Fibroblast of skin of left quadriceps (primary cell): ENCODE measurements around the gene ACTG2.
"Not testable (repeated sequence)": the region's sequence is repeated elsewhere in the genome, so short reads cannot be mapped to it uniquely, and the experiment has no call there.

Source experiments
- DNase-seq, 2 experiments: peaks; one replicate each; pipeline ENCODE4 v3.0.0-alpha.2; 2013; ENCODE audit warnings: low read depth in 2 of 2

ACTG2 gene

DNA sequence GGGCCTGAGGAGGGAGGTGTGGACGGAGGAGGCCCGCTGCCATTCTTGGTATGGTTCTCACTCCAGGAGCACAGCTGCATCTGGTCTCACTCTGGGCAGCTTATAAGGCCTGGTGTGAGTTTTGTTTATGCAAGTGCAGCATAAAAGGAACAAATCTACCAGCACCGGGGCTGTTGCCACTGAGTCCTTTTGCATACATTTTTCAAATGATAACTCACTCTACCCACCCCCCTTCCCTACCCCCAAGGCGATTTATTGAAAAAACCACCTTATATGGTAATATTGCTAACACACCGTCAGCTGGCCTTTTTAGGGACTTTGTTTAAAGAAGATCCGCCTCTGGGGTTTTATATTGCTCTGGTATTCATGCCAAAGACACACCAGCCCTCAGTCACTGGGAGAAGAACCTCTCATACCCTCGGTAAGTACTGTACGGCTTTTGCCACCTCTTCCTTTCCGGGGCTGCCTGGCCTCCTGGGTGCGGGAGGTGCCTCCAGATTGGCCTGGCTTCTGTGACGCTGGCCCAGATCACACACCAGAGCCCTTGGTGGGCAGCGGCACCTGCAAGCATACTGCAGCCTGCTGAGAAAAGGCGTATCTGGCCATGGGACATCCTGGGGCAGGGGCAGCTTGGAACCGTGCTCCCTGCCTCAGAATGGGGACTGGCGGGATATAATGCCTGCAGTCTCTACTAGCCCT is at the start of gene ACTG2:
ACTG2 (plus strand) TSS at position 378 of the 699 bp plus-strand sequence. CDS start 8,304 bp downstream, outside the sequence.
- DNase-seq: peak; percentile 22 to 37

DNA sequence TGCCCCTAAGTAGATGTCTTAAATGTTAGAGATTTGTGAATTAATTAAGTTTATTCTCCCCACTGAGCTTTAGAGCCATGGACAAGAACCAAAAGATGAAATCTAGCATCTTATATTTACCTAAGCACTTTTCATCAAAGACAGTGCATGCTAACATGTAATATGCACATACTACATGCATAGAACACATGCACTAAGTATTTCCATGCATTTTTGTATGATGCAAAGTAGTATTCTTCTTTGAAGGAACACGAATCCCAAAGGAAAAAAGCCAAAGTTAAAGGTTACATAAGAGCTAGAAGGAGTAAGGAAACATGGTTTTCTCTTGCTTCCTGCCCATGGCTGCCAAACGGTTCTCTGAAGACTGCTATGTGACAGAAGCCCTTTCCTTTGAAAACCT is 48.7 kb upstream of the ACTG2 start:
- DNase-seq: no peak

DNA sequence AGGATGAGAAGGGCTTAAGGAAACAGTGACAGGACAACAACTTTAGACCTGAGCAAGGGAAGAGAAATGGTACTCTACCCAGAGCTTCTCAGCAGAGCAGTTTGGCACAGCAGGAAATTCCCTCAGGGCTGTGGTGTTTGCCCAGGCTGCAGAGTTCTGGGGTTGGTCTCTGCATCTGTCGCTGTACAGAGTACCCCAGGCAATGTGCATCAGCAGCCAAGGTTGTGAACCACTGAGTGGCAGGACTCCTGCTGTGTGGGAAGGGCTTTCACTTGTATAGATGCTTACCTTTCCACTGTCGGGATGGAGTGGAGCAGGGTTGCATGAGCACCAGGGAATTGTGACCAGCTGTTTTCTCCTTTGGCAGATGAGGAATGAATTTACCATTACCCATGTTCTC is 42.8 kb upstream of the ACTG2 start:
- no peak for DNase-seq

DNA sequence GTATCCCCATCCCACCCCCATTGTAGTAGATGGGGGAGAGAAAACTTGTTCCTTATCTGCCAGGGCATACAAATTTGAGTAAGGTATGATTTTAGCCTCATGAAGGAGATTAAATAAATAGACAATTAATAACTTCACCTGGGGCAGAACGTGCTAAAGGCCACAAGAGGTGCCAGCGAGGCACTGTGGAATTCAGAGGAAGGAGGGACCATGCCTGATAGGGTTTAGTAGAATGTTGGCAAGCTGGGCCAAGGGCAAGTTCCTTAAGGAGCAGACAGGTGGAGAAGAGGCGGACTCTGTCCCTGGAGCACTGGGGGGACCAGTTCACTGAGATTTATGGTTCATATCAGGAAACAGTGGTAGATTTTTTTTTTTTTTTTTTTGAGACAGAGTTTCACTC is 41.5 kb upstream of the ACTG2 start:
- no peak for DNase-seq

DNA sequence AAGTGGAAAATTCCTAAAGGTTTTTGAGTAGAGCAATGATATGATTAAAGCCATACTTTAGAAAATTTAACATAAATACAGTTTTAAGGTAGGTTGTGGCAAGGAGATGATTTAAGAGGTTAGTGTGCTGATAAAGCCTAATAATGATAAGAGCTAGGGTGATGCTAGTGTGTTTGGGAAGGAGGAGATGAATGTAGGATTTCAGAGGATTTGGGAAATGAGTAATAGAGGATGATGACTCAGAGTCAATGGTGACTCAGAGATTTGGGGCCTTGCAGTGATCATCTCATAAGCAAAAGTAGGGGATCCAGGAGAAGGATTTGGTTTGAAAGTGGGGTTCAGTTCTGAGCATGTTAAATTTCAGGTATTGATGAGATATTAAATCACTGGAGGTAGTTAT is 40.8 kb upstream of the ACTG2 start:
- DNase-seq: peak; percentile 46 to 48

DNA sequence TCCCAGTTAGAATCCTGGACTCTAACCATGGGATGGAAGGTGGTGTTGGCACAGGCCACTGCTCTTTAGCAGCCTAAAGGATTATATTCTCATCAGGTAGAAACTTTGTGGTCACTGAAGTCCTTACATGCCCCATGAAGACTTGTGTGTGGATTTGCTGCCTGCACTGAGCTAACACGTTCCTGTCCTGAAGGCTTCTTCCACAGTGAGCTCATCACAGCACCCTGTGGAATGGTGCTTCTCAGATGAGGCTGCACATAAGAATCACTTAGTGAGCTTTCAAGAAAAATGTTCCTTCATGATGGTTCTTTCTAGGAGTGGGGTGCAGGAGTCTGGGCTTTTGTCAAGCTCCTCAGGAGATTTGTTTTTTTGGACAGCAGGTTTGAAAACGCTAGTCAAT is 37.3 kb upstream of the ACTG2 start:
- no peak for DNase-seq

DNA sequence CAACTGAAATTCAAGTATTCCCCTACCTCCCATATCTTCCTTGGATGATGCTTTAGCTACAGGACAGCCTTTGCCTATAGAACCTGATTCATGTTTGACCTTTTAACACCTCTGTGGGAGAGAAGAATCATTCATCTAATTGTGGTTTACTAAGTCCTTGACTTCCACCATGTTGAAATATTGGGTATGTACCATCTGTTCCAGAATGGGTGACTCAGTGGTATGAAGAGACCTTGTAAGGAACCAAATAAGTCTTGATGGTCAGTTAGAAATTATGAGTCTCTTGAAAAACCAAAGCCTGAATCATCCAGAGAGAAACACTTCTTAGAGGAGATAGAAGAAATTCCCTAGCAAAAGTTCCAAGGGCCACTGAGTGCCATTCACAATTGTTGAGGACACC is 36.6 kb upstream of the ACTG2 start:
- peak; percentile 90 to 92 for DNase-seq

DNA sequence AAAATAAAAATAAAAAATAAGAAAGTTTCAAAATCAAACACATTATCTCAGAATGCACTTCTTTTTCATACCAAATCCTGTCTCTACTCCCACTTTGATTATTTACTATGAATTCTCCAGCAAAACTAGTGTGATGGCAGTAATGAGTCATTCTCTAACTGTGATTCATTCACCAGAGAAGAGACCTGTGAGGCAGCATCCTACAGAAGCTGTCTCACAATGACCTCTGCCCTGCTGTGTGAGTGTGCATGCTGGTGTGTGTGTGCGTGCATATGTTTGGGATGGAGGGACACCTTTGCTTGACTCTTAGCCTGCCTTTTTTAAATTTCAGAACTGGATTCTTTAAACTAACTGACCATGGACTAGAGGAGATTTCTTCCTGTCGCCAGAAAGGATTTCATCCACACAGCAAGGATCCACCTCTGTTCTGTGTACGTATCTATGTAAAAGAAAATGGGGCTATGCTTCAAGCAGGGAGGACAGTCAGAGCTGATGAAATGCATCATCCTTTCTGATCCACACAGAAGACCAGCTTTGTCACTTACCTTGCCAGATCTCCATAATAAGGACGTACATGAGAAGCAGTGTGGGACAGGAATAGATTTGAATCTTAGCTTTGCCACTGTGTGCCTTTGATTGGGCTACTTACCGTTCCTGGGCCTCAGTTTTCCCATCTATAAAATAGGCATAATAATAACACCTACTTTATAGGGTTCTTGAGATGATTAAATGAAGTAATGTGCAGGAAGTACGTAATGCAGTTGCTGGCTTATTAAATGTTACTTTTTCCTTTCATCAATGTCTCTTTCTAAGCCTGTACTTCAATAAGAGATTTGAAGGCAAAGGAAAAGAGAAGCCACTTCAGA is 32.9 kb upstream of the ACTG2 start:
- DNase-seq: peak; percentile 60 to 63

DNA sequence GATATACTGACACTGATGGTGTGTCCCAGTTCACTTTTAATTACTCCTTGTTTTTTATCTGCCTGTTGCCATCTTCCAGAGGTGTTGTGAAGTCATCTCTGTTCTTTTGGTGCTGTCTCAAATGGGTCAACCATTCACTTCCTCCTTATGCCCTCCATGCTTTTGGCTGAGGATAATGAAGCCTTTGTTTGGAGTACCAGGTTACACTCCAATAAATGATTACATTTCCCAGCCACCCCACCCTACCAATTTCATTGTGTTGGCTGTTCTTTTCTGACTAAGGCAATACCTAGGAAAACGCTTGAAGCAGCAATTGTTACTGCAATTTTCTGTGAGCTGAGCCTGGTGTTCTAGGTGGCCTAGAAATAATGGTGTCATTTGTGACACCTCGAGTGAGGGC is 29.8 kb upstream of the ACTG2 start:
- no peak for DNase-seq

DNA sequence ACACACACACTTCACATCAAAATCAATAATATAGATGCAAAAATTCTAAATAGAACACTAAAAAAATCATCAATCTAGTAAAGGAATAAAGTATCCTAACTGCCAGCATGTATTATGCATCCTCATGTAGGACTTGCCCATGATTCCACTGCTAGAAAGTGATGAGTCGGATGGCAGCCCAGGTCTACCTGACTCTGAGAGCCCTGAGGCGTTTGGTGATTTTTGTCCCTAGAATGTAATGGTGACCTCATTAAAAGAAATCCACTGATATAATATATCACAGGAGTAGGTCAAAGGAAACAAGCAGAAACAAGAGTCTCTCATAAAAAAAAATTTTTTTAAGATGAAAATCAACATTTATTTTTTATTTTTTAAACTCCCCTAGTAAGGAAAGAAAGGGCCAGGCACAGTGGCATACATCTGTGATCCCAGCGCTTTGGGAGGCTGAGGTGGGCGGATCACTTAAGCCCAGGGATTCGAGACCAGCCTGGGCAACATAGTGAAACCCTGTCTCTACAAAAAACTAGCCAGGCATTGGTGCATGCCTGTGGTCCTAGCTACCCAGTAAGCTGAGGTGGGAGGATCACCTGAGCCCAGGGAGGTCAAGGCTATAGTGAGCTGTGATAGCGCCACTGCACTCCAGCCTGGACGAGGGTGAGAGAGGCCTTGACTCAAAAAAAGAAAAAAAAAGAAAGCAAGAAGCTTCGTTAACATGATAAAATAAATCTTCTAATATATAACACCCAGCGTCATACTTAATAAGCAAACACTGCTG is 24.4 kb upstream of the ACTG2 start:
- no peak for DNase-seq

DNA sequence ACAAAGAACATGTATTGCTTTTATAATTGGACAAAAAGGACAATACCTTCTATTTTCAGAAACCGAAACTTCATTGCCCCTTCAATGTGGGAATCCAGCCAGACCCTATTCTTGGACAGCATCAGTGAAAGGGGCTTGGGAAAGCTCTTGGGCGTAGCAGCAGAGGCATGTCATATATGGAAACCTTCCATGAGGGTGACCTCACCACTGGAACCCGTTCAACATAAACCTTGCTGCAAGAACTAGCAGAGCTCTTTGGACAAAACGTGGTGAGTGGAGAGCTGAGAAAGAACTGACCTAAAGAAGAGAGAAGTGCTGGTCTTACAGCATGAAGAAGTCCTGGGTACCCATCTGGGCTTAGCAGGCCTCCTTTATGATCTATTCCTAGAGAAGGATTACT is 22.7 kb upstream of the ACTG2 start:
- DNase-seq: peak; percentile 49 to 57

DNA sequence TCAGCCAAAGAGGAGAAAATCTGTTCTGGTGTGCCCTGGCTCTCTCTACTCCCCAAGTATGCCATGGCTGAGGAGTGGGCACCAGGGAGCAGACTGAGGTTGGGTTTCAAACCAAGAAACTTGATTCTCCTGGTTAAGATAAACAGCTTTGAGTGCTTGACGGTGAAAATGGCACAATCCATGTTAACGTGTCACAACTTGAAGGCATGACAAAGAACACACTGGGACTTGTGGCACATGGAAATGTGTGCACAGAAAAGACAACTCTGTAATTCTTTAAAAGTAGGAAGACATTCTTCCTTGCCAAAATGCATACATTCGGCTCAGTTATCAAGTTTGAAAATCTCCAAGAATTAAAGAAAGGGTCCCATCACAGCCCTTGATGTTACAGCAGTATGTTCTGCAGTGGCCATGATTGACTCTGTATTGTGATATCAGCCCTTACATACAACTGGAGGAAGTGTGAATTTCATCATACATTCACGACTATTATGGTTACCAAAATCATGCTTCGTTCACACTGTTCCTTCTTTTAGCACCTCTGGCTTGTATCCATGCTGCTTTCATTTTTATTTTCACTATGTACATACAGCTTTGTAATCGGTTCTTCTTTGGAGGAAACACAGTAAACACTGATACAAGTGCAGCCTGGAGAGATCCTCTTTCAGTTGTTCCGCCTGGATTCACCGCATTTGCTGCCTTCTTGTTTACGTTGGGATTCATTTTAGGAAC is 15.6 kb upstream of the ACTG2 start:
- no peak for DNase-seq

DNA sequence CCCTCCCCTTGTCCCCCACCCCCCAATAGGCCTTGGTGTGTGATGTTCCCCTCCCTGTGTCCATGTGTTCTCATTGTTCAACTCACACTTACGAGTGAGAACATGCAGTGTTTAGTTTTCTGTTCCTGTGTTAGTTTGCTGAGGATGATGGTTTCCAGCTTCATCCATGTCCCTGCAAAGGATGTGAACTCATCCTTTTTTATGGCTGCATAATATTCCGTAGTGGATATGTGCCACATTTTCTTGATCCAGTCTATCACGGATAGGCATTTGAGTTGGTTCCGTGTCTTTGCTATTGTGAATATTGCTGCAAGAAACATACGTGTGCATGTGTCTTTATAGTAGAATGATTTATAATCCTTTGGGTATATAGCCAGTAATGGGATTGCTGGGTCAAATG is 14.8 kb upstream of the ACTG2 start:
- not testable (repeated sequence) for DNase-seq

DNA sequence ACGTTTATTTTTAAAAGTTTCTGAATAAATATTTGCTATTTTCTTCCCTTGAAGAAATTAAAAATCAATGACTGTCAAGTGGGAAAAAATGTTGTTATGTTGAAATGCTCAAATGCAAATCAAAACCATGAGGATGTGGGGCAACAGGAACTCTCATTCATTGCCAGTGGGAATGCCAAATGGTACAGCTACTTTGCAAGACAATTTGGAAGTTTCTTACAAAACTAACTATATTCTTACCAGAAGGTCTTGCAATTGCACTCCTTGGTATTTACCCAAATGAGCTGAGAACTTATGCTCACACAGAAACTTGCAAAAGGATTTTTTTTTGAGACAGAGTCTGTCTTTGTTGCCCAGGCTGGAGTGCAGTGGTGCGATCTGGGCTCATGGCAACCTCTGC is 7.4 kb upstream of the ACTG2 start:
- no peak for DNase-seq

DNA sequence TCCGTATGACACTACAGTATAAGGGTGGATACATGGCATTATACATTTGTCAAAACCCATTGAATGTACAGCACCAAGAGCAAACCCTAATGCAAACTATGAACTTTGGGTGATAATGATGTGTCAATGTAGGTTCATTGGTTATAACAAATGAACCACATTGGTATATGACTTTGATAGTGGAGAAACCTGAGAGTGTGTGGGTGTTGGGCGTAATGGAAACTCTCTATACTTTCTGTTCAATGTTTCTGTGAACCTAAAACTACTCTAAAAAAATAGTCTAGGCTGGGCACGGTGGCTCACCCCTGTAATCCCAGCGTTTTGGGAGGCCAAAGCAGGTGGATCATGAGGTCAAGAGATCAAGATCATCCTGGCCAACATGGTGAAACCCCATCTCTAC is 6.5 kb upstream of the ACTG2 start:
- no peak for DNase-seq

DNA sequence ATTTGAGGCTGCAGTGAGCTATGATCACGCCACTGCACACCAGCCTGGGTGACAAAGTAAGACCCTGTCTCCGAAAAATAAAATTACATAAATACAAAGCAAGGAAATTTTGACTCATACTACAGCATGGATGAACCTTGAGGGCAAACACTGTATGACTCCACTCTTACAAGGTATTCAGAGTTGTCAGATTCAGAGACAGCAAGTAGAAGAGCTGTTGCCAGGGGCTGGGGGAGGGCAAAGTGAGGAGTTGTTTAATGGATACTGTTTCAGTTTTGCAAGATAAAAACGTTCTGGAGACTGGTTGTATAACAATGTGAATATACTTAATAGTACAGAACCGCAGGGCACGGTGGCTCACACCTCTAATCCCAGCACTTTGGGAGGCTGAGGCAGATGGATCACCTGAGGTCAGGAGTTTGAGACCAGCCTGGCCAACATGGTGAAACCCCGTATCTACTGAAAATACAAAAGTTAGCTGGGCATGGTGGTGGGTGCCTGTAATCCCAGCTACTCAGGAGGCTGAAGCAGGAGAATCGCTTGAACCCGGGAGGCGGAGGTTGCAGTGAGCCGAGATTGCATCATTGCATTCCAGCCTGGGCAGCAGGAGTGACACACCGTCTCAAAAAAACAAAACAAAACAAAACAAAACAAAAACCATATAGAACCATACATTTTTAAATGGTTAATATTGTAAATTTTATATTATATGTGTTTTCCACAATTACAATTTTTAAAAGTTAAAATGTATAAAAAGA is 5.0 kb upstream of the ACTG2 start:
- DNase-seq: not testable (repeated sequence)

DNA sequence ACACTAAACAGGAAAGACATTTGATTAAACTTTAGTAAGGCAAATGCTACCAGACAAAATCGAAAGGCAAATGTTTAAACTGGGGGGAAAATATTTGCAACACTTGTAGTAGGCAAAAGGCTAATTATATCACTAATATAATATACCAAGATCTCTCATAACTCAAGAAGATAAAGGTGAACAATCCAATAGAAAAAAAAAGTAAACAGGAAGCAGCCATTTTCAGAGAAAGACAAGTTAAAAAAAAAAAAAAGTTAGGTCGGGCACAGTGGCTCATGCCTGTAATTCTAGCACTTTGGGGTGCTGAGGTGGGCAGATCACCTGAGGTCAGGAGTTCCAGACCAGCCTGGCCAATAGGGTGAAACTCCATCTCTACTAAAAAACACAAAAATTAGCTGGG is 4.4 kb upstream of the ACTG2 start:
- DNase-seq: no peak

DNA sequence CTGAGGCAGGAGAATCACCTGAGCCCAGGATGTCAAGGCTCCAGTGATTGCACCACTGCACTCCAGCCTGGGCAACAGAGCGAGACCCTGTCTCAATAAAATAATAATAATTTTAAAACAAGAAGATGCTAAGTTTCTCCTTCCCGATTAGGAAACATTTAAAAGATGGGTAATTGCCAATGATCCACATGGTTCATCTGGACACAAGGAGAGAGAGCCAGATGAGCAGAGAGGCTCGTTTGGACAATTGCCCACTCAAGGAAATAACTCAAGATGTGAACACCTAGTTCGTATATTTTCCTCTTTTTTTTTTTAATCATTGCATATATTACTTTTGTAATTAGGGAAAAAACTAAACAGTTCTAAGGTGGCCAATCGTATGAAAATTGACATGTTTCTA is 3.6 kb upstream of the ACTG2 start:
- DNase-seq: no peak

DNA sequence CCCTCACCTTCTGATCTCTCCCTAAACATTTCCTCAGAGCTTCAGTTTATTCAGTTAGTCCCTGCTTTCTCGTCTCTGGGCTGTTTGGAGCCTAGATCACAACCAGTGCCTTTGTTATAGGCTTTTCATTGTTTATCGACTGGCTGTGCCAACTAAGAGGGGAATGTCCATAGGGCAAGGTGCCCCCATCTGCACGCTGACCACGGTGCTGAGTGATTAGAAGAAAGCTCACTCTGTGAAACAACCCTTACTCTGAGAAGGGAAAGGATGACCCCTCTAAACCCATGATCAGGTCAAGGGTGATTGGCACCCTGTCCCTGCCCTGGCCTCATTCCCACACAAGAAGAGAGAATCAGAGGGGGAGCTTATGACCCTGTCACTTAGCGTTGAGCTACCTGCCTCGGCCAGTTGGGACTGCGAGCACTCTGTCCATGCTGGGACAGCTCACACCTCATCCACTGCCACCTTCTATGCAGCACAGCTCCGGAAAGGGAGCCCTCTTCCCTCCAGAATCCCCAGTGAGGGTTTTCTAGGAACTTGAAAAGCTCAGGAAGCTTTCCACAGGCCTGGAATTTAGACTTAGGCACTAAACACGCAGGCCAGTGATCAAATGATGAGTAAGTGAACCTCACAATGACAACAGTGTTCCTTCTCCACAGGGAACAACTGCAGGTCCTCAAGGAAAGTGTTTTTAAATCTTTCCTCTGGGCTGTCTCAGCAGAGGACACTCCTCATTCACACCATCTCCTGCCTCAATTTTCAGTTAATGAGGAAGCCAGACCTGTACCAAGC is 2.3 kb upstream of the ACTG2 start:
- DNase-seq: no peak

DNA sequence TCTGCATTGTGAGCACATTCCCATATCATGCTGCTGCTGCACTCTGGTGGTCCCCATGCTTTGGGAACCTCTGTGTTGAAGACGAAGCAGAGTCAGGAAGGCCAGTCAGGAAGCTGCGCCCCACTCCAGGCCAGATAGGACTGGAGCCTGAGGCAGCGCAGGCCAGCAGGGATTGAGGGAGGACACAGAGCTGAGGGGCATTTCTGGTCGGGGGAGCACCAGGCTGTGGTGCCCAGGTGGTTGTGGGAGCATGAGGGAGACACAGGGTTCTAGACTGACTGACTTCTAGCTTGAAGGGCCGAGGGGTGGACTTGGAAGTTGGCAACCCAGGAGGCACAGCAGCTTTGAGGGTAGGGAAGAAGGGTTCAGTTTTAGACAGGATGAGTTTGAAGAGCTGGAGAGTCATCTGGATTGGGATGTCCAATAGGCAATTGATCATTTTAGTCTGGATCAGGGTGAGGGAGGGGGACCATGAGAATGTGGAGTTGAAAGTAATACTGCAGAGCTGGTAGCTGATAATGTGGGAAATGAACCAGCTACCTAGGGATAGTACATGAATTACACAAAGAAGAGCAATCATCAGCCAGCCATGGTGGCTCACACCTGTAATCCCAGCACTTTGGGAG is 1.4 kb upstream of the ACTG2 start:
- DNase-seq: no peak
